HEK293 (cell line): Measurements from ENCODE around the gene CDCA7.
A peak's percentile ranks its signal among the peaks of the same experiment; 100 is the strongest.

ENCODE experiments used
- CTCF ChIA-PET: fragments of 350-600 bp; formaldehyde crosslinking; extraction: SDS; loops from one replicate; lab custom pipeline; 2021; ENCODE audit warnings: antibody characterized with exemption; lab: Yijun Ruan, JAX
- POLR2A ChIA-PET: fragments of 300-600 bp; formaldehyde crosslinking; extraction: SDS; loops from one replicate; lab custom pipeline; 2020; ENCODE audit warnings: antibody characterized with exemption, inconsistent platforms; lab: Yijun Ruan, JAX
- H3K27ac ChIP-seq: fragments of 200-500 bp; sonication (Bioruptor generic); 2 replicates; pipeline ENCODE4 v1.5.1; 2014; ENCODE audit warnings: low read depth, low read length, control low read depth, inconsistent platforms; ENCODE audit errors: extremely low read depth
- H3K36me3 ChIP-seq, 2 experiments: fragments of 200-500 bp in 1 of 2; sonication (Bioruptor generic) in 1 of 2; 1 replicate in 1 of 2; 2 replicates in 1 of 2; pipeline ENCODE4 v1.5.1; 2014 to 2017; ENCODE audit warnings: inconsistent platforms in 2 of 2, low read length in 2 of 2; ENCODE audit not compliant: control insufficient read depth in 2 of 2, insufficient read depth in 1 of 2
- H3K4me1 ChIP-seq: fragments of 200-500 bp; sonication (Bioruptor generic); 2 replicates; pipeline ENCODE4 v1.5.1; 2014; ENCODE audit warnings: mild to moderate bottlenecking, low read length, inconsistent platforms; ENCODE audit not compliant: control insufficient read depth, insufficient read depth
- H3K4me3 ChIP-seq: 2 replicates; pipeline ENCODE4 v1.5.1; 2011; ENCODE audit warnings: low read depth, mild to moderate bottlenecking, control low read depth, low read length, moderate library complexity
- H3K9me3 ChIP-seq: fragments of 200-500 bp; sonication (Bioruptor generic); 2 replicates; pipeline ENCODE4 v1.5.1; 2014; ENCODE audit warnings: low read depth, low read length, inconsistent platforms; ENCODE audit not compliant: control insufficient read depth, insufficient read depth
- PATZ1 ChIP-seq: fragments of 450-650 bp; formaldehyde crosslinking; IDR thresholded peaks from 2 replicates; pipeline ENCODE4 v1.5.1; 2016; ENCODE audit warnings: missing biosample characterization, missing genetic modification characterization
- REST ChIP-seq: fragments of 450-650 bp; formaldehyde crosslinking; IDR thresholded peaks from 2 replicates; pipeline ENCODE4 v1.5.1; 2016; ENCODE audit warnings: missing biosample characterization, missing genetic modification characterization
- SCRT1 ChIP-seq: fragments of 450-650 bp; formaldehyde crosslinking; IDR thresholded peaks from 2 replicates; pipeline ENCODE4 v1.5.1; 2016; ENCODE audit warnings: missing biosample characterization, missing genetic modification characterization, borderline replicate concordance
- SP7 ChIP-seq: fragments of 450-650 bp; formaldehyde crosslinking; IDR thresholded peaks from 2 replicates; pipeline ENCODE4 v1.5.1; 2016; ENCODE audit warnings: missing biosample characterization, missing genetic modification characterization
- ZFHX2 ChIP-seq: fragments of 450-650 bp; formaldehyde crosslinking; conservative IDR thresholded peaks from 2 replicates; pipeline ENCODE4 v1.5.1; 2016; ENCODE audit warnings: missing biosample characterization, missing genetic modification characterization
- ZFP69B ChIP-seq: fragments of 450-650 bp; formaldehyde crosslinking; IDR thresholded peaks from 2 replicates; pipeline ENCODE4 v1.5.1; 2016; ENCODE audit warnings: missing biosample characterization, missing genetic modification characterization
- ZNF140 ChIP-seq: fragments of 450-650 bp; formaldehyde crosslinking; IDR thresholded peaks from 2 replicates; pipeline ENCODE4 v1.5.1; 2016; ENCODE audit warnings: missing biosample characterization, missing genetic modification characterization
- ZNF37A ChIP-seq: fragments of 450-650 bp; IDR thresholded peaks from 2 replicates; pipeline ENCODE4 v1.5.1; 2018; ENCODE audit warnings: missing biosample characterization, missing genetic modification characterization
- ZNF48 ChIP-seq: fragments of 450-650 bp; formaldehyde crosslinking; IDR thresholded peaks from 2 replicates; pipeline ENCODE4 v1.5.1; 2016; ENCODE audit warnings: missing biosample characterization, missing genetic modification characterization
- ZNF548 ChIP-seq: fragments of 450-650 bp; formaldehyde crosslinking; IDR thresholded peaks from 2 replicates; pipeline ENCODE4 v1.5.1; 2016; ENCODE audit warnings: missing biosample characterization, missing genetic modification characterization
- ZNF791 ChIP-seq: fragments of 450-650 bp; formaldehyde crosslinking; IDR thresholded peaks from 2 replicates; pipeline ENCODE4 v1.5.1; 2016; ENCODE audit warnings: missing biosample characterization, missing genetic modification characterization
- ZSCAN30 ChIP-seq: fragments of 450-650 bp; IDR thresholded peaks from 2 replicates; pipeline ENCODE4 v1.5.1; 2018; ENCODE audit warnings: missing biosample characterization, mild to moderate bottlenecking, missing genetic modification characterization, moderate library complexity
- TF ChIP-seq, protein P1 (sequence below): fragments of 450-650 bp; formaldehyde crosslinking; IDR thresholded peaks from 2 replicates; pipeline ENCODE4 v1.5.1; 2016; ENCODE audit warnings: missing biosample characterization, missing genetic modification characterization

Gene CDCA7

GRCh38 chr2:173404841-173405750 is 50.4 kb downstream of the CDCA7 start:
- H3K4me1 ChIP-seq, result no peaks in the 10 kb centered on the region
- ChIA-PET POLR2A (no interaction called here), CTCF (interaction anchor here (0.7 to 2.7 kb wide), 5 partner anchors 41 to 195 kb away, joined by 3 to 14 read pairs (median 7); no protein-coding TSS in a partner anchor)
- no peak overlapping the region for H3K27ac ChIP-seq
- H3K4me3 ChIP-seq, result no peak overlapping the region
- H3K36me3 ChIP-seq, result no peaks in the 10 kb centered on the region
- TF ChIP-seq ZFHX2 (tag by site-specific recombination) (0 out of 2 replicates have a peak, but pooled peaks have one; percentile 16), ZNF37A (tag by site-specific recombination) (no peak)
- no peaks in the 10 kb centered on the region for H3K9me3 ChIP-seq

DNA sequence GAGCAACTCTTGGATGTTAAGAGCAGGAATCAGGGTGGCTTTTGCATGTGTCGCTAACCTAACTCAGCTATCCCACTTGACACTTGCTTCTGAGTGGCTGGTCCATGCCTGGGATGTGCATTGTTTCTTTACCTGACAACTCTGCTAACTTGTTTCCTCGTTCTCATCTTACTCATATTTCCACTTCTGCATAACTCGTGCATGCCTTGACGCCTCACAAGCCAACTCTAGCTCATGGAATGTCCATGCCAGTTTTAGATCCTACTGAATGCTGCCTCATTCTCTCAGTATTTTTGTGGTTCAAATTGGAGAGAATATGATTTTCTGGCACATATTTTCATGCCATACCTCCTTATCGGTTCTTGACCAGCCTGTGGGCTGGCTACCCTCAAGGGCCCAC is 52.5 kb downstream of the CDCA7 start:
- ChIA-PET POLR2A (interaction anchor here (0.5 kb wide), 1 partner anchor 424 kb away, joined by 3 read pairs; no protein-coding TSS in a partner anchor), CTCF (interaction anchor here (0.6 to 1.7 kb wide), 2 partner anchors 42 to 324 kb away, joined by 3 to 8 read pairs; no protein-coding TSS in a partner anchor)
- Histone ChIP-seq H3K4me1 (no peaks in the 10 kb centered on the region), H3K4me3 (no peak overlapping the region), H3K27ac (no peak overlapping the region), H3K36me3 (no peaks in the 10 kb centered on the region), H3K9me3 (no peaks in the 10 kb centered on the region)
- no peak for TF ChIP-seq ZNF791
- TF ChIP-seq REST (tag by site-specific recombination), result no peak
- TF ChIP-seq PATZ1 (tag by site-specific recombination), result no peak
- TF ChIP-seq ZNF140 (tag by site-specific recombination), result no peak
- no peak for TF ChIP-seq ZFP69B (tag by site-specific recombination)
- TF ChIP-seq ZNF48 (tag by site-specific recombination), result no peak
- no peak for TF ChIP-seq ZSCAN30 (tag by site-specific recombination)
- TF ChIP-seq SCRT1, result no peak
- no peak for TF ChIP-seq SP7 (tag by site-specific recombination)
- TF ChIP-seq ZNF548, result no peak
- TF ChIP-seq, protein P1, sequence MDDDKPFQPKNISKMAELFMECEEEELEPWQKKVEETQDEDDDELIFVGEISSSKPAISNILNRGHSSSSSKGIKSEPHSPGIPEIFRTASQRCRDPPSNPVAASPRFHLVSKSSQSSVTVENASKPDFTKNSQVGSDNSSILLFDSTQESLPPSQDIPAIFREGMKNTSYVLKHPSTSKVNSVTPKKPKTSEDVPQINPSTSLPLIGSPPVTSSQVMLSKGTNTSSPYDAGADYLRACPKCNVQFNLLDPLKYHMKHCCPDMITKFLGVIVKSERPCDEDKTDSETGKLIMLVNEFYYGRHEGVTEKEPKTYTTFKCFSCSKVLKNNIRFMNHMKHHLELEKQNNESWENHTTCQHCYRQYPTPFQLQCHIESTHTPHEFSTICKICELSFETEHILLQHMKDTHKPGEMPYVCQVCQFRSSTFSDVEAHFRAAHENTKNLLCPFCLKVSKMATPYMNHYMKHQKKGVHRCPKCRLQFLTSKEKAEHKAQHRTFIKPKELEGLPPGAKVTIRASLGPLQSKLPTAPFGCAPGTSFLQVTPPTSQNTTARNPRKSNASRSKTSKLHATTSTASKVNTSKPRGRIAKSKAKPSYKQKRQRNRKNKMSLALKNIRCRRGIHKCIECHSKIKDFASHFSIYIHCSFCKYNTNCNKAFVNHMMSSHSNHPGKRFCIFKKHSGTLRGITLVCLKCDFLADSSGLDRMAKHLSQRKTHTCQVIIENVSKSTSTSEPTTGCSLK, result no peak
